ENCODE results near the gene CDH23. TPM values are rescaled to one million over a fixed set of nuclear protein-coding genes. Genes with fewer than 3 reads are reported as not detected.

The CDH23 gene
- polyA plus RNA-seq, 1 donor from 2014 or later = 6.6 TPM

DNA sequence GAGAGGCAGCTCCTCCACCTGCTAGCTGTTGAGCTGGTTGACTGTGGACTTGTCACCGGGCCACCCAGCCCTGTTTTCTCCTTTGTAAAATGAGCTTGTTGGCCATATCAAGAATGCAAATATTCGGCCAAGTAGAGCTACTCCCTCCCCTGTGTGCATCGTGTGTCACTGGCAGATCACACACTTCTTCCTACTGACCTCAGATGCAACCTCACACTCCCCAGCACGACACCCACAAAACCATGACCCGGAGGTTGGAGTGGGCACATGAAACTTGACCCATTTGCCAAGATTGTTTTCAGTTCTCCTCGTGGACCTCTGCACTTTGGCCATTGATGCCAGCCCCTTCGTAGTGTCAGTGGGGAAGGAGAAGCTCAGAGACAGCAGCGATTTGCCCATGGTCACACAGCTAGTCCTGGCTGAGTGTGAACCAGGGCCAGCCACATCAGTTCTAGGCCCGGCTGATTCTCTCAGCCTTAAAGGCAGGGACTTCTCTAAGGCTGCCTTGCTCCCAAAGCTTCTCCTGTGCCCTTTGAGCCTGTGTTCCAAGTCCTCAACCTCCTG lies 101.1 kb downstream of the CDH23 start:
- Histone ChIP-seq H3K27ac (ENCODE audit: low read length) (no peak overlapping the region), H2AFZ (ENCODE audit: low read depth, low read length) (no peak overlapping the region), H3K4me2 (ENCODE audit: low read length) (no peak overlapping the region), H4K20me1 (ENCODE audit: insufficient read depth) (no peaks in the 10 kb centered on the region), H3K9ac (ENCODE audit: low read length) (no peak overlapping the region), H3K9me3 (ENCODE audit: low read length) (no peaks in the 10 kb centered on the region), H3K9me2 (ENCODE audit: insufficient read depth, low read length) (no peaks in the 10 kb centered on the region), H3K79me2 (replicated peaks; ENCODE audit: insufficient read depth, low read length) (no peaks in the 10 kb centered on the region), H3K4me3 (ENCODE audit: low read length) (no peak overlapping the region), H3K27me3 (ENCODE audit: insufficient read depth, low read depth, low read length) (no peaks in the 10 kb centered on the region), H3F3A (ENCODE audit: insufficient read depth, low read length, poor library complexity, severe bottlenecking) (no peaks in the 10 kb centered on the region), H3K36me3 (ENCODE audit: insufficient read depth, low read length) (no peaks in the 10 kb centered on the region)
- TF ChIP-seq, protein P1, sequence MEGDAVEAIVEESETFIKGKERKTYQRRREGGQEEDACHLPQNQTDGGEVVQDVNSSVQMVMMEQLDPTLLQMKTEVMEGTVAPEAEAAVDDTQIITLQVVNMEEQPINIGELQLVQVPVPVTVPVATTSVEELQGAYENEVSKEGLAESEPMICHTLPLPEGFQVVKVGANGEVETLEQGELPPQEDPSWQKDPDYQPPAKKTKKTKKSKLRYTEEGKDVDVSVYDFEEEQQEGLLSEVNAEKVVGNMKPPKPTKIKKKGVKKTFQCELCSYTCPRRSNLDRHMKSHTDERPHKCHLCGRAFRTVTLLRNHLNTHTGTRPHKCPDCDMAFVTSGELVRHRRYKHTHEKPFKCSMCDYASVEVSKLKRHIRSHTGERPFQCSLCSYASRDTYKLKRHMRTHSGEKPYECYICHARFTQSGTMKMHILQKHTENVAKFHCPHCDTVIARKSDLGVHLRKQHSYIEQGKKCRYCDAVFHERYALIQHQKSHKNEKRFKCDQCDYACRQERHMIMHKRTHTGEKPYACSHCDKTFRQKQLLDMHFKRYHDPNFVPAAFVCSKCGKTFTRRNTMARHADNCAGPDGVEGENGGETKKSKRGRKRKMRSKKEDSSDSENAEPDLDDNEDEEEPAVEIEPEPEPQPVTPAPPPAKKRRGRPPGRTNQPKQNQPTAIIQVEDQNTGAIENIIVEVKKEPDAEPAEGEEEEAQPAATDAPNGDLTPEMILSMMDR (IDR thresholded peaks at IDR 0.05; ENCODE audit: poor library complexity, severe bottlenecking) = no peak
- no peak for TF ChIP-seq EP300 (conservative IDR thresholded peaks at IDR 0.05; ENCODE audit: poor library complexity, severe bottlenecking)
- no peak for TF ChIP-seq POLR2AphosphoS5 (IDR thresholded peaks at IDR 0.05)
- no peak for TF ChIP-seq MXI1 (conservative IDR thresholded peaks at IDR 0.05; ENCODE audit: poor library complexity, severe bottlenecking)
- TF ChIP-seq TAF1 (IDR thresholded peaks at IDR 0.05; ENCODE audit: low read depth) = no peak
- TF ChIP-seq EZH2 (IDR thresholded peaks at IDR 0.05; ENCODE audit: borderline replicate concordance, insufficient read depth, low read length, poor library complexity, severe bottlenecking) = no peak
- TF ChIP-seq SMC3 (conservative IDR thresholded peaks at IDR 0.05; ENCODE audit: poor library complexity) = no peak
- TF ChIP-seq, protein P2, sequence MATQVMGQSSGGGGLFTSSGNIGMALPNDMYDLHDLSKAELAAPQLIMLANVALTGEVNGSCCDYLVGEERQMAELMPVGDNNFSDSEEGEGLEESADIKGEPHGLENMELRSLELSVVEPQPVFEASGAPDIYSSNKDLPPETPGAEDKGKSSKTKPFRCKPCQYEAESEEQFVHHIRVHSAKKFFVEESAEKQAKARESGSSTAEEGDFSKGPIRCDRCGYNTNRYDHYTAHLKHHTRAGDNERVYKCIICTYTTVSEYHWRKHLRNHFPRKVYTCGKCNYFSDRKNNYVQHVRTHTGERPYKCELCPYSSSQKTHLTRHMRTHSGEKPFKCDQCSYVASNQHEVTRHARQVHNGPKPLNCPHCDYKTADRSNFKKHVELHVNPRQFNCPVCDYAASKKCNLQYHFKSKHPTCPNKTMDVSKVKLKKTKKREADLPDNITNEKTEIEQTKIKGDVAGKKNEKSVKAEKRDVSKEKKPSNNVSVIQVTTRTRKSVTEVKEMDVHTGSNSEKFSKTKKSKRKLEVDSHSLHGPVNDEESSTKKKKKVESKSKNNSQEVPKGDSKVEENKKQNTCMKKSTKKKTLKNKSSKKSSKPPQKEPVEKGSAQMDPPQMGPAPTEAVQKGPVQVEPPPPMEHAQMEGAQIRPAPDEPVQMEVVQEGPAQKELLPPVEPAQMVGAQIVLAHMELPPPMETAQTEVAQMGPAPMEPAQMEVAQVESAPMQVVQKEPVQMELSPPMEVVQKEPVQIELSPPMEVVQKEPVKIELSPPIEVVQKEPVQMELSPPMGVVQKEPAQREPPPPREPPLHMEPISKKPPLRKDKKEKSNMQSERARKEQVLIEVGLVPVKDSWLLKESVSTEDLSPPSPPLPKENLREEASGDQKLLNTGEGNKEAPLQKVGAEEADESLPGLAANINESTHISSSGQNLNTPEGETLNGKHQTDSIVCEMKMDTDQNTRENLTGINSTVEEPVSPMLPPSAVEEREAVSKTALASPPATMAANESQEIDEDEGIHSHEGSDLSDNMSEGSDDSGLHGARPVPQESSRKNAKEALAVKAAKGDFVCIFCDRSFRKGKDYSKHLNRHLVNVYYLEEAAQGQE (IDR thresholded peaks at IDR 0.05; ENCODE audit: borderline replicate concordance) = no peak
- no peak for TF ChIP-seq RAD21 (conservative IDR thresholded peaks at IDR 0.05)

DNA sequence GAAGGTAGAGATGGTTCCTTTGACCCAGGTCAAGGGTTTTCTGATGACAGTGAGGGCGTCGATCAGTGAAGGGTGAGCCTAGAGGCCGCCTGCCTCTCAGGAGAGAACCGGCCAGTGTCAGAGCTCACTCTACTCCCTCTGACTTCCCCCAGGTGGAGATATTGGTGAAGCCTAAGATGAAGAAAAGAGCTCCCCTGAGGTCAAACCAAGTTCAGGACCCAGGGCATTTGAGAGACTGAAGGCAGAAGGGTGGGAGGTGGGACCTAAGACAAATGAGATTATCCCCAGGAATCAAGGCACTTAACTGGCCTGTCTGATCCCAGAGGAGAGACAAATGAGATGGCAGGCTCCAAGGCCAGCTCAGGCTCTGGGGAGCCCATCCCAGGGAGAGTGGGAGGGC lies 104.7 kb downstream of the CDH23 start:
- Histone ChIP-seq H3K9ac (ENCODE audit: low read length) (no peak overlapping the region), H3K4me2 (ENCODE audit: low read length) (no peak overlapping the region), H3K9me3 (ENCODE audit: low read length) (no peaks in the 10 kb centered on the region), H3K9me2 (ENCODE audit: insufficient read depth, low read length) (no peaks in the 10 kb centered on the region), H3K79me2 (replicated peaks; ENCODE audit: insufficient read depth, low read length) (no peaks in the 10 kb centered on the region), H3K4me3 (ENCODE audit: low read length) (no peak overlapping the region), H3K36me3 (ENCODE audit: insufficient read depth, low read length) (no peaks in the 10 kb centered on the region), H2AFZ (ENCODE audit: low read depth, low read length) (no peak overlapping the region), H4K20me1 (ENCODE audit: insufficient read depth) (no peaks in the 10 kb centered on the region), H3K27ac (ENCODE audit: low read length) (no peak overlapping the region), H3K27me3 (ENCODE audit: insufficient read depth, low read depth, low read length) (no peaks in the 10 kb centered on the region), H3F3A (ENCODE audit: insufficient read depth, low read length, poor library complexity, severe bottlenecking) (peaks cover 3% of the 10 kb centered on the region)
- TF ChIP-seq SMC3 (conservative IDR thresholded peaks at IDR 0.05; ENCODE audit: poor library complexity) (no peak), MXI1 (conservative IDR thresholded peaks at IDR 0.05; ENCODE audit: poor library complexity, severe bottlenecking) (no peak), TAF1 (IDR thresholded peaks at IDR 0.05; ENCODE audit: low read depth) (no peak), EZH2 (IDR thresholded peaks at IDR 0.05; ENCODE audit: borderline replicate concordance, insufficient read depth, low read length, poor library complexity, severe bottlenecking) (no peak)
- TF ChIP-seq, protein P1 (IDR thresholded peaks at IDR 0.05; ENCODE audit: poor library complexity, severe bottlenecking) = no peak

Measured in neural cell (in vitro differentiated cells).